Measurements from ENCODE around the gene PRPH2. TPM values are rescaled to one million over a fixed set of nuclear protein-coding genes. Genes with fewer than 3 reads are reported as not detected.

The PRPH2 gene
- total RNA-seq, 1 donor from 2014 or later, result not detected

DNA sequence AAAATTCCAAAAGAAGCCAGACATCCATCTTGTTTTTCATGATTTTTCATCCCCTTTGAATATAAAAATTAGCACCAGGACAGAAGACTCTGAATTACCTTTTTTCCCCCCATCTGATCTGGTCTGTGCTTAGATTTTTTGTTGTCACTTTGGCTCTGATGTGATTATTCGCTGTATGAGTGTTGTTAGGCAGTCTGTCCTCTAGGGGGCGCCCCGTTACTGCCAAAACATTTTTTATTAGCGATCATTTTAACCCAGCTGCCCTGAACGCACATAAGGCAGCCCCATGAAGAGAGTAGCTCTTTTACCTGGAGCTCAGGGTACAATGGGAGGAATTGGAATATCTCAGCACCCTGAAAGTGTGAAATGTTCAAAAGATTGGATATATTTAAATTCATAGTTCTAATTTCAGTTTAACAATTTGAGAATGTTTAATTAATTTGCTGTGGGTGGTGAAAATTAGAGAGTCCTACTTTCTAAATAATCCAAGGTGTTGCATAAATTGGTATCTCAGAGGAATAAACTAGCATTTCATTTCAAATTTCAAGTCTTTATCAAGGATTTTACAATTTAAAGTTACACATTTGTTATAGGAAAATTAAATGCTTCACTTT is 60.8 kb downstream of the PRPH2 start:
- H3K4me1 ChIP-seq, result no peaks in the 10 kb centered on the region
- H3K27ac ChIP-seq, result no peak overlapping the region
- TF ChIP-seq POLR2A (IDR thresholded peaks at IDR 0.05) (no peak), POLR2AphosphoS5 (IDR thresholded peaks at IDR 0.05; ENCODE audit: insufficient read depth in 1 of 2, low read depth in 1 of 2) (peak in 1 of 2 donors; percentile 67)
- TF ChIP-seq, protein P1, sequence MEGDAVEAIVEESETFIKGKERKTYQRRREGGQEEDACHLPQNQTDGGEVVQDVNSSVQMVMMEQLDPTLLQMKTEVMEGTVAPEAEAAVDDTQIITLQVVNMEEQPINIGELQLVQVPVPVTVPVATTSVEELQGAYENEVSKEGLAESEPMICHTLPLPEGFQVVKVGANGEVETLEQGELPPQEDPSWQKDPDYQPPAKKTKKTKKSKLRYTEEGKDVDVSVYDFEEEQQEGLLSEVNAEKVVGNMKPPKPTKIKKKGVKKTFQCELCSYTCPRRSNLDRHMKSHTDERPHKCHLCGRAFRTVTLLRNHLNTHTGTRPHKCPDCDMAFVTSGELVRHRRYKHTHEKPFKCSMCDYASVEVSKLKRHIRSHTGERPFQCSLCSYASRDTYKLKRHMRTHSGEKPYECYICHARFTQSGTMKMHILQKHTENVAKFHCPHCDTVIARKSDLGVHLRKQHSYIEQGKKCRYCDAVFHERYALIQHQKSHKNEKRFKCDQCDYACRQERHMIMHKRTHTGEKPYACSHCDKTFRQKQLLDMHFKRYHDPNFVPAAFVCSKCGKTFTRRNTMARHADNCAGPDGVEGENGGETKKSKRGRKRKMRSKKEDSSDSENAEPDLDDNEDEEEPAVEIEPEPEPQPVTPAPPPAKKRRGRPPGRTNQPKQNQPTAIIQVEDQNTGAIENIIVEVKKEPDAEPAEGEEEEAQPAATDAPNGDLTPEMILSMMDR (IDR thresholded peaks at IDR 0.05), result peak; percentile 80 to 96 (median 91)
- H3K27me3 ChIP-seq, result no peaks in the 10 kb centered on the region
- H3K36me3 ChIP-seq, result peaks cover 0 to 83% of the 10 kb centered on the region in 2 donors
- no peaks in the 10 kb centered on the region for H3K9me3 ChIP-seq
- intact Hi-C loops (cut with DNase I), result loop anchor here (5.0 kb wide), 1 partner anchor 66 kb away; no protein-coding TSS in a partner anchor
- no peak for DNase-seq (ENCODE audit: extremely low spot score in 2 of 2)
- no peak overlapping the region for H3K4me3 ChIP-seq

DNA sequence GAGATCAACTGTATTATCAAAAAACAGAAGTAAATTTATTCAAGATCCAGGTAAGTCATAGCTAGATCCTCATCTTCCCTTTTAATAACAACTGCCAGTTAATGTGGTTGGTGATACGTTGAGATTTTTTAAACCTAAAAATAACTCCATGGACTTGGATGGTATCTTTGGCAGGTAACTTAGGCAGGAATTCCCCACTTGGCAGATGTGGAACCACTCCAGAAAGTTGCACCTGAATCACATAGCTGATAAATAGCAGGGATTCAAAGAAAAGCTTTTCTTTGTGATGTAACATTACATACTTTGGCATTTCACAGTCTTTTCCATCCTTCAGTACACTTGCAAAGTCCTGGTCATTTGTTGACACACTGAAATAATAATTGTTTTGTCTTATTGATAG is 62.6 kb downstream of the PRPH2 start:
- H3K9me3 ChIP-seq, result no peaks in the 10 kb centered on the region
- no peaks in the 10 kb centered on the region for H3K4me1 ChIP-seq
- no peak for TF ChIP-seq POLR2AphosphoS5 (IDR thresholded peaks at IDR 0.05; ENCODE audit: insufficient read depth in 1 of 2, low read depth in 1 of 2)
- no peaks in the 10 kb centered on the region for H3K27me3 ChIP-seq
- DNase-seq (ENCODE audit: extremely low spot score in 2 of 2), result no peak
- H3K4me3 ChIP-seq, result no peak overlapping the region
- H3K27ac ChIP-seq, result no peak overlapping the region
- peaks cover 0 to 80% of the 10 kb centered on the region in 2 donors for H3K36me3 ChIP-seq
- intact Hi-C loops (cut with DNase I), result loop anchor here (5.0 kb wide), 2 partner anchors 67 to 217 kb away; partner anchors contain the start of gene RPL7L1

DNA sequence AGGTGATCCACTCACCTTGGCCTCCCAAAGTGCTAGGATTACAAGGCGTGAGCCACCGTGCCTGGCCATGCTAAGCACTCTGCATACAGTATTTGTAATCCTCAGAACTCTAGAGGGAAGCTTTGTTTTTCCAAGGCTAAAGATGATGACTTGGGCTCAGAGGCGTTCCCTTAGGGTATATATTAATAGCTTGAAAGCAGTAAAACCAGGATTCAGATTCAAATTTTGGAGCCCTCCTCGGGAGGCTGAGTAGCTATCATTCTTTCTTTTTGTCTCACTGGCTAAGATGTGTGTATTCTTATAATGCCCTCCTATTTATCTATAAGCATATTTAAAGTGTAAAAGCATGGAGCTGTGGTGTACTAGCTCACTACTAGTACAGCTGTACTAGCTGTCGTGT is 68.5 kb downstream of the PRPH2 start:
- H3K4me1 ChIP-seq, result no peaks in the 10 kb centered on the region
- no peak for DNase-seq (ENCODE audit: extremely low spot score in 2 of 2)
- H3K27ac ChIP-seq, result no peak overlapping the region
- H3K27me3 ChIP-seq, result no peaks in the 10 kb centered on the region
- intact Hi-C loops (cut with DNase I), result no loop called here
- TF ChIP-seq POLR2AphosphoS5 (IDR thresholded peaks at IDR 0.05; ENCODE audit: insufficient read depth in 1 of 2, low read depth in 1 of 2), result no peak
- TF ChIP-seq POLR2A (IDR thresholded peaks at IDR 0.05), result no peak
- TF ChIP-seq, protein P1 (IDR thresholded peaks at IDR 0.05), result no peak
- H3K4me3 ChIP-seq, result no peak overlapping the region
- peaks cover 0 to 71% of the 10 kb centered on the region in 2 donors for H3K36me3 ChIP-seq
- no peaks in the 10 kb centered on the region for H3K9me3 ChIP-seq

DNA sequence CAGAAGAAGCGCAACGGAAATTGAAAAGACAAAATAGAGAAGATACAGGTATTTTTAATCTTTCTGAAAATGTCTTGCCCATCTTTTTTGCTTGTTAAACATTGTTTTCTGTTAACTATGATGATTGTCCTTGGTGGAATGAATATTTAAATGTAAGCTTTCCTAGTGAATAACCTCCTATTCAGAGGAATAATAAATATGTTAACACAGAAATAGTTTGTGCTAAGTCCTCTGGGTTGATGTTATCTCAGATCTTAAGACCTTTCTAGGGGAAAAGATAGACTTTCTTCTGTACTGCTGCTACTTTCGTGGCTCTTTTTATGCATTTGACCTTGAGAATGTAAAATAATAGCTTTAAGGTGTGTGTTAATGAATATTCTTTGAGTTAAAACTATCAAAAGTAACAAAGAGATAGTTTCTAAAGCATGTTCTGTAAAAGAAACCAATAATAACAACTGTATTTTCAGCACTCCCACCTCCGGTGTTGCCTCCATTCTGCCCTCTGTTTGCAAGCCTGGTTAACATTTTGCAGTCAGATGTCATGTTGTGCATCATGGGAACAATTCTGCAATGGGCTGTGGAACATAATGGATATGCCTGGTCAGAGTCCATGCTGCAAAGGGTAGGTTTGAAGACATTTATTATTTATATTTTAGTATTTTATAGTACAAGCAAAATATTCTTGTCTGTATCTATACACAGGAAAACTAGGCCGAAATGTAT is 70.2 kb downstream of the PRPH2 start:
- TF ChIP-seq POLR2AphosphoS5 (IDR thresholded peaks at IDR 0.05; ENCODE audit: insufficient read depth in 1 of 2, low read depth in 1 of 2) (no peak), POLR2A (IDR thresholded peaks at IDR 0.05) (no peak)
- TF ChIP-seq, protein P1 (IDR thresholded peaks at IDR 0.05), result no peak
- no peaks in the 10 kb centered on the region for H3K27me3 ChIP-seq
- intact Hi-C loops (cut with DNase I), result no loop called here
- H3K27ac ChIP-seq, result no peak overlapping the region
- no peak overlapping the region for H3K4me3 ChIP-seq
- H3K9me3 ChIP-seq, result no peaks in the 10 kb centered on the region
- H3K4me1 ChIP-seq, result no peaks in the 10 kb centered on the region
- DNase-seq (ENCODE audit: extremely low spot score in 2 of 2), result no peak
- peaks cover 0 to 64% of the 10 kb centered on the region in 2 donors for H3K36me3 ChIP-seq

Small RNAs within 50 kb of the gene (small RNA-seq; reads per million reads assigned to genes)
- gene RNU6-890P, result not detected

Other genes starting within 250 kb of the PRPH2 start
- 23.6 TPM for gene UBR2, start 158.6 kb downstream of the PRPH2 start, total RNA-seq
- gene TBCC, start 23.5 kb upstream of the PRPH2 start, total RNA-seq, result 16.7 TPM
- gene BICRAL, start 59.5 kb upstream of the PRPH2 start, total RNA-seq, result 19.2 TPM
- gene RPL7L1, start 157.0 kb upstream of the PRPH2 start, total RNA-seq, result 55.7 TPM
- gene PTCRA, start 193.5 kb upstream of the PRPH2 start, total RNA-seq, result not detected
- 30.2 TPM for gene CNPY3, start 206.9 kb upstream of the PRPH2 start, total RNA-seq
- 1.5 TPM for gene GNMT, start 238.2 kb upstream of the PRPH2 start, total RNA-seq